MM.1S (cell line): ENCODE results near the gene FBXL17.

Source experiments
- DNase-seq: peaks from one replicate; pipeline ENCODE4 v3.0.0-alpha.2; 2015
- H2AFZ ChIP-seq: fragments of 300-600 bp; sonication (generic); 2 replicates; pipeline ENCODE4 v1.6.0; 2016; ENCODE audit warnings: antibody characterized with exemption, low read length
- H3F3A ChIP-seq: fragments of 300-600 bp; sonication (generic); 2 replicates; pipeline ENCODE4 v1.6.1; 2016; ENCODE audit warnings: mild to moderate bottlenecking, antibody characterized with exemption, low read length, moderate library complexity, mixed read lengths; ENCODE audit not compliant: insufficient read depth
- H3K27ac ChIP-seq: fragments of 300-600 bp; sonication (generic); 2 replicates; pipeline ENCODE4 v1.5.1; 2016; ENCODE audit warnings: mild to moderate bottlenecking, low read length
- H3K27me3 ChIP-seq: fragments of 300-600 bp; sonication (generic); replicated peaks from 2 replicates; pipeline ENCODE4 v1.6.0; 2016; ENCODE audit warnings: low read length; ENCODE audit not compliant: insufficient read depth
- H3K36me3 ChIP-seq: fragments of 300-600 bp; sonication (generic); replicated peaks from 2 replicates; pipeline ENCODE4 v1.6.1; 2016; ENCODE audit warnings: mild to moderate bottlenecking, low read length, mixed read lengths; ENCODE audit not compliant: insufficient read depth
- H3K4me1 ChIP-seq: fragments of 300-600 bp; sonication (generic); 2 replicates; pipeline ENCODE4 v1.6.1; 2016; ENCODE audit warnings: low read length, mixed read lengths
- H3K4me2 ChIP-seq: fragments of 300-600 bp; sonication (generic); 2 replicates; pipeline ENCODE4 v1.6.0; 2016; ENCODE audit warnings: low read depth, low read length
- H3K4me3 ChIP-seq: fragments of 300-600 bp; sonication (generic); 2 replicates; pipeline ENCODE4 v1.5.1; 2016; ENCODE audit warnings: low read length, mixed read lengths
- H3K79me2 ChIP-seq: fragments of 300-600 bp; sonication (generic); 2 replicates; pipeline ENCODE4 v1.6.1; 2016; ENCODE audit warnings: mixed run types, low read length, mixed read lengths
- H3K9ac ChIP-seq: fragments of 300-600 bp; sonication (generic); 2 replicates; pipeline ENCODE4 v1.6.1; 2016; ENCODE audit warnings: low read length, mixed read lengths
- H3K9me2 ChIP-seq: fragments of 300-600 bp; sonication (generic); replicated peaks from 2 replicates; pipeline ENCODE4 v1.6.1; 2016; ENCODE audit warnings: mild to moderate bottlenecking, low read length, mixed read lengths; ENCODE audit not compliant: insufficient read depth
- H3K9me3 ChIP-seq: fragments of 300-600 bp; sonication (generic); replicated peaks from 2 replicates; pipeline ENCODE4 v1.6.1; 2016; ENCODE audit warnings: mild to moderate bottlenecking, low read length, mixed read lengths; ENCODE audit not compliant: insufficient read depth
- H4K20me1 ChIP-seq: fragments of 300-600 bp; sonication (generic); 2 replicates; pipeline ENCODE4 v1.6.1; 2016; ENCODE audit warnings: mild to moderate bottlenecking, low read length, moderate library complexity, mixed read lengths; ENCODE audit not compliant: insufficient read depth
- CTCF ChIP-seq: fragments of 300-600 bp; sonication (generic); IDR thresholded peaks from 2 replicates; pipeline ENCODE4 v1.5.1; 2016; ENCODE audit warnings: antibody characterized with exemption, low read length, mixed read lengths
- EZH2 ChIP-seq: fragments of 300-600 bp; sonication (generic); optimal IDR thresholded peaks from 2 replicates; pipeline ENCODE3; 2017; ENCODE audit warnings: low read depth, mild to moderate bottlenecking, antibody characterized with exemption, low read length, mixed read lengths
- EZH2phosphoT487 ChIP-seq: fragments of 300-600 bp; sonication (generic); IDR thresholded peaks from 2 replicates; pipeline ENCODE4 v1.6.1; 2018; ENCODE audit warnings: antibody characterized with exemption, low read length

FBXL17 gene

GRCh38 chr5:108102463-108102862 lies 279.4 kb downstream of the FBXL17 start:
- no peak for DNase-seq
- H3K27me3 ChIP-seq = no peaks in the 10 kb centered on the region
- no peak overlapping the region for H2AFZ ChIP-seq
- no peaks in the 10 kb centered on the region for H4K20me1 ChIP-seq
- H3K9me2 ChIP-seq = no peaks in the 10 kb centered on the region
- 0 out of 2 replicates have a peak, but pooled peaks cover 3% of the 10 kb centered on the region for H3K9me3 ChIP-seq
- no peaks in the 10 kb centered on the region for H3K36me3 ChIP-seq
- TF ChIP-seq CTCF (no peak), EZH2phosphoT487 (no peak), EZH2 (no peak)
- no peak overlapping the region for H3K9ac ChIP-seq
- H3K4me2 ChIP-seq = no peak overlapping the region
- H3K79me2 ChIP-seq = no peaks in the 10 kb centered on the region
- no peaks in the 10 kb centered on the region for H3K4me1 ChIP-seq
- no peaks in the 10 kb centered on the region for H3F3A ChIP-seq
- H3K4me3 ChIP-seq = no peak overlapping the region
- H3K27ac ChIP-seq = no peak overlapping the region

GRCh38 chr5:108101821-108102220 lies 280.1 kb downstream of the FBXL17 start:
- Histone ChIP-seq H3F3A (no peaks in the 10 kb centered on the region), H3K9ac (no peak overlapping the region), H3K4me1 (no peaks in the 10 kb centered on the region), H4K20me1 (no peaks in the 10 kb centered on the region), H3K4me2 (no peak overlapping the region), H3K27me3 (no peaks in the 10 kb centered on the region), H3K4me3 (no peak overlapping the region), H2AFZ (no peak overlapping the region), H3K9me2 (no peaks in the 10 kb centered on the region), H3K79me2 (no peaks in the 10 kb centered on the region), H3K27ac (no peak overlapping the region), H3K36me3 (no peaks in the 10 kb centered on the region), H3K9me3 (0 out of 2 replicates have a peak, but pooled peaks cover 3% of the 10 kb centered on the region)
- TF ChIP-seq EZH2 = no peak
- no peak for TF ChIP-seq EZH2phosphoT487
- no peak for TF ChIP-seq CTCF
- no peak for DNase-seq

- Histone ChIP-seq H3K36me3 (no peaks in the 10 kb centered on the region), H3K27me3 (no peaks in the 10 kb centered on the region), H3K9ac (no peak overlapping the region), H3K9me2 (no peaks in the 10 kb centered on the region), H2AFZ (no peak overlapping the region), H3F3A (no peaks in the 10 kb centered on the region), H3K79me2 (no peaks in the 10 kb centered on the region), H3K4me2 (no peak overlapping the region), H3K4me1 (no peaks in the 10 kb centered on the region), H3K9me3 (0 out of 2 replicates have a peak, but pooled peaks cover 3% of the 10 kb centered on the region), H4K20me1 (no peaks in the 10 kb centered on the region), H3K27ac (no peak overlapping the region), H3K4me3 (no peak overlapping the region)
- DNase-seq = no peak
- TF ChIP-seq CTCF = no peak
- TF ChIP-seq EZH2 = no peak
- no peak for TF ChIP-seq EZH2phosphoT487
Measured at GRCh38 chr5:108101130-108101529, 280.8 kb downstream of the FBXL17 start.
